ENCODE results near the gene RTN4R.
"Not testable (repeated sequence)": the region's sequence is repeated elsewhere in the genome, so short reads cannot be mapped to it uniquely, and the experiment has no call there.

Gene RTN4R

GRCh38 chr22:20268279-20269012, at the start of gene RTN4R:
RTN4R (minus strand) TSS chr22:20268318; CDS start chr22:20268092, 226 bp downstream.
- peak; percentile 39 for TF ChIP-seq CTCF (IDR thresholded peaks at IDR 0.05; ENCODE audit: low read depth, low read length)

GRCh38 chr22:20317402-20318042, 49.4 kb upstream of the RTN4R start:
- not testable (repeated sequence) for DNase-seq (ENCODE audit: extremely low read depth, low read depth)
- peak; percentile 35; the same call in 1 of the 2 replicates for TF ChIP-seq CTCF (IDR thresholded peaks at IDR 0.05; ENCODE audit: low read depth, low read length)

More at GRCh38 chr22:20268279-20269012, at the start of gene RTN4R:
- no peak for DNase-seq (ENCODE audit: extremely low read depth, low read depth)

- DNase-seq (ENCODE audit: extremely low read depth, low read depth), result no peak
- TF ChIP-seq CTCF (IDR thresholded peaks at IDR 0.05; ENCODE audit: low read depth, low read length), result no peak
Observed at GRCh38 chr22:20316844-20317401, 48.8 kb upstream of the RTN4R start.

- DNase-seq (ENCODE audit: extremely low read depth, low read depth), result no peak
- no peak for TF ChIP-seq CTCF (IDR thresholded peaks at IDR 0.05; ENCODE audit: low read depth, low read length)
Observed at GRCh38 chr22:20316217-20316843, 48.2 kb upstream of the RTN4R start.

GRCh38 chr22:20315337-20316216, 47.5 kb upstream of the RTN4R start:
- no peak for TF ChIP-seq CTCF (IDR thresholded peaks at IDR 0.05; ENCODE audit: low read depth, low read length)

GRCh38 chr22:20314741-20315336, 46.7 kb upstream of the RTN4R start:
- not testable (repeated sequence) for DNase-seq (ENCODE audit: extremely low read depth, low read depth)

More at GRCh38 chr22:20315337-20316216, 47.5 kb upstream of the RTN4R start:
- DNase-seq (ENCODE audit: extremely low read depth, low read depth), result no peak

- not testable (repeated sequence) for DNase-seq (ENCODE audit: extremely low read depth, low read depth)
Observed at GRCh38 chr22:20314206-20314605, 46.1 kb upstream of the RTN4R start.

- not testable (repeated sequence) for DNase-seq (ENCODE audit: extremely low read depth, low read depth)
Observed at GRCh38 chr22:20313306-20314077, 45.4 kb upstream of the RTN4R start.

Measured in AG09319 (cell line).